CD4-positive, alpha-beta T cell treated with Interleukin-10 for 1 hour (primary cell): Measurements from ENCODE around the gene ATG2B.
A peak's percentile ranks its signal among the peaks of the same experiment; 100 is the strongest.
"Not testable (repeated sequence)": the region's sequence is repeated elsewhere in the genome, so short reads cannot be mapped to it uniquely, and the experiment has no call there.

Source experiments
- DNase-seq: peaks from one replicate; pipeline ENCODE4 v3.0.0-alpha.2; 2020

The ATG2B gene

GRCh38 chr14:96376093-96376492 is 13.0 kb upstream of the ATG2B start:
- DNase-seq: no peak

GRCh38 chr14:96373538-96373937 is 10.4 kb upstream of the ATG2B start:
- no peak for DNase-seq

GRCh38 chr14:96370528-96370927 is 7.4 kb upstream of the ATG2B start:
- no peak for DNase-seq

- no peak for DNase-seq
Measured at GRCh38 chr14:96368534-96368933, 5.4 kb upstream of the ATG2B start.

GRCh38 chr14:96364962-96365361 is 1.8 kb upstream of the ATG2B start:
- no peak for DNase-seq

- peak; percentile 42 for DNase-seq
Measured at GRCh38 chr14:96363751-96364336, 703 bp upstream of the ATG2B start.

GRCh38 chr14:96362071-96362964 is 823 bp downstream of the ATG2B start:
- DNase-seq: peak; percentile 82

GRCh38 chr14:96359959-96360358 is 3.2 kb downstream of the ATG2B start:
- no peak for DNase-seq

GRCh38 chr14:96357216-96357615 is 5.9 kb downstream of the ATG2B start:
- DNase-seq: no peak

GRCh38 chr14:96354246-96354645 is 8.9 kb downstream of the ATG2B start:
- DNase-seq: no peak

GRCh38 chr14:96352708-96353107 is 10.4 kb downstream of the ATG2B start:
- DNase-seq: no peak

GRCh38 chr14:96351986-96352385 is 11.2 kb downstream of the ATG2B start:
- no peak for DNase-seq

- DNase-seq: no peak
Measured at GRCh38 chr14:96349286-96350075, 13.7 kb downstream of the ATG2B start.

- DNase-seq: not testable (repeated sequence)
Measured at GRCh38 chr14:96347957-96348356, 15.2 kb downstream of the ATG2B start.

GRCh38 chr14:96345669-96346068 is 17.5 kb downstream of the ATG2B start:
- DNase-seq: no peak

- no peak for DNase-seq
Measured at GRCh38 chr14:96341323-96341722, 21.8 kb downstream of the ATG2B start.

GRCh38 chr14:96338551-96338950 is 24.6 kb downstream of the ATG2B start:
- no peak for DNase-seq

- no peak for DNase-seq
Measured at GRCh38 chr14:96324219-96324618, 38.9 kb downstream of the ATG2B start.

- peak; percentile 3 for DNase-seq
Measured at GRCh38 chr14:96320605-96321004, 42.5 kb downstream of the ATG2B start.

GRCh38 chr14:96318836-96319235 is 44.3 kb downstream of the ATG2B start:
- DNase-seq: no peak

- DNase-seq: no peak
Measured at GRCh38 chr14:96316087-96316486, 47.1 kb downstream of the ATG2B start.

- no peak for DNase-seq
Measured at GRCh38 chr14:96310906-96311305, 52.2 kb downstream of the ATG2B start.

- DNase-seq: no peak
Measured at GRCh38 chr14:96309896-96310330, 53.2 kb downstream of the ATG2B start.
